Upper lobe of left lung (tissue), 4 donors: ENCODE data around the gene PTPN12.

Source experiments
- CTCF ChIP-seq, 6 experiments: fragments of 450-650 bp in 4 of 6; fragments of 200-600 bp in 2 of 6; sonication (generic) in 2 of 6; IDR thresholded peaks; one replicate each; pipeline ENCODE4 v1.5.1; 2016 to 2019; ENCODE audit warnings: antibody characterized with exemption in 6 of 6
- EP300 ChIP-seq, 4 donors: sonication (generic); formaldehyde crosslinking; IDR thresholded peaks; one replicate each; pipeline ENCODE4 v1.5.1; 2017; ENCODE audit warnings: antibody characterized with exemption in 4 of 4, control low read depth in 2 of 4
- POLR2AphosphoS5 ChIP-seq, 2 donors: sonication (generic); formaldehyde crosslinking; IDR thresholded peaks; one replicate each; pipeline ENCODE4 v1.5.1; 2017; ENCODE audit warnings: antibody characterized with exemption in 2 of 2

GRCh38 chr7:77661816-77662215 is 124.7 kb downstream of the PTPN12 start:
- TF ChIP-seq CTCF (IDR thresholded peaks at IDR 0.05) (no peak), EP300 (IDR thresholded peaks at IDR 0.05) (no peak), POLR2AphosphoS5 (IDR thresholded peaks at IDR 0.05) (no peak)
